Prostate gland (tissue), 2 donors: Measurements from ENCODE around the gene RAB3C. TPM values are rescaled to one million over a fixed set of nuclear protein-coding genes. Genes with fewer than 3 reads are reported as not detected.

ENCODE experiments used
- DNase-seq: peaks from one replicate; pipeline ENCODE4 v3.0.0-alpha.2; 2019; ENCODE audit warnings: low spot score
- H3K27ac ChIP-seq, 2 donors: fragments of 200-600 bp; sonication (generic); 2 replicates each; pipeline ENCODE4 v1.5.1; 2017 to 2019
- H3K27me3 ChIP-seq: fragments of 200-600 bp; sonication (generic); replicated peaks from 2 replicates; pipeline ENCODE4 v1.5.1; 2019; ENCODE audit not compliant: insufficient read depth
- H3K36me3 ChIP-seq, 2 donors: fragments of 200-600 bp; sonication (generic); 1 replicate in 1 of 2; 2 replicates in 1 of 2; pipeline versions ENCODE4 v1.5.1 to v1.8.1; 2017 to 2019
- H3K4me1 ChIP-seq: fragments of 200-600 bp; sonication (generic); replicated peaks from 2 replicates; pipeline ENCODE4 v1.5.1; 2019
- H3K4me3 ChIP-seq, 2 donors: fragments of 200-600 bp; sonication (generic); 2 replicates each; pipeline ENCODE4 v1.5.1; 2017 to 2019
- H3K9me3 ChIP-seq: fragments of 200-600 bp; sonication (generic); 2 replicates; pipeline ENCODE4 v1.5.1; 2017
- POLR2A ChIP-seq: fragments of 450-650 bp; IDR thresholded peaks from one replicate; pipeline ENCODE4 v1.6.1; 2016; ENCODE audit warnings: antibody characterized with exemption, mild to moderate bottlenecking
- POLR2AphosphoS5 ChIP-seq: sonication (generic); formaldehyde crosslinking; IDR thresholded peaks from one replicate; pipeline ENCODE4 v1.6.1; 2017; ENCODE audit warnings: antibody characterized with exemption
- WGBS: methylation state at CpG from one replicate; pipeline ENCODE4 v1.1.5; 2018; 5-methylcytosine and 5-hydroxymethylcytosine counted together
- intact Hi-C: fragments of 100-400 bp; cut with DNase I; formaldehyde crosslinking; loops from one replicate; pipeline ENCODE4 v1.14.2; 2022
- total RNA-seq, 2 donors: library from RNA; depleted of rRNA; stranded (reverse); fragments of >200 nt; gene quantifications; one replicate each; pipeline ENCODE4 v1.1.0, GENCODE V29; 2016
- TF ChIP-seq, protein P1 (sequence below), 4 experiments: fragments of 200-600 bp in 2 of 4; fragments of 450-650 bp in 2 of 4; sonication (generic) in 2 of 4; IDR thresholded peaks; 1 replicate in 3 of 4; 2 replicates in 1 of 4; pipeline ENCODE4 v1.5.1; 2016 to 2019; ENCODE audit warnings: antibody characterized with exemption in 4 of 4, mild to moderate bottlenecking in 2 of 4, moderate library complexity in 2 of 4

Gene RAB3C
- total RNA-seq, 2 donors from 2014 or later = 0.45 TPM; not detected in 1

DNA sequence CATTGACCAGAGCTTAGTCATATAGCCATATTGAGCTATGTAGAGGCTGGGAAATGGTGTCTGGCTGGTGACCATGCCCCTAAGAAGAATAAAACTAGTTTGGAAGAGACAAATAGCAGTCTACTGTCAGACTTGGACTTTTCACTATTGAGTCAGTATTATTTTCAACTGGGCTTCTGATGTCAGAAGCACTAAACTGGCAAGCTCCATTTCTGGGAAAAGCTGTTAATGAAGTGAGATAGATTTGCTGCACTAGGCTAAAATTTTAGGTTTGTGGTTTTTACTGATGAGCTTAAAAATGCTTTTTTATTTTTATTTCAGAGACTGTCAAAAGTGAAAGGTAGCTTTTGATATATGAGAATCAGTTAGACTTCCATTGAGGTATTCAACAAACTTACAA lies 220.2 kb downstream of the RAB3C start:
- Histone ChIP-seq H3K4me3 (no peak overlapping the region), H3K27ac (no peak overlapping the region), H3K36me3 (no peaks in the 10 kb centered on the region), H3K27me3 (no peaks in the 10 kb centered on the region), H3K4me1 (no peaks in the 10 kb centered on the region), H3K9me3 (no peaks in the 10 kb centered on the region)
- no peak for DNase-seq
- TF ChIP-seq, protein P1, sequence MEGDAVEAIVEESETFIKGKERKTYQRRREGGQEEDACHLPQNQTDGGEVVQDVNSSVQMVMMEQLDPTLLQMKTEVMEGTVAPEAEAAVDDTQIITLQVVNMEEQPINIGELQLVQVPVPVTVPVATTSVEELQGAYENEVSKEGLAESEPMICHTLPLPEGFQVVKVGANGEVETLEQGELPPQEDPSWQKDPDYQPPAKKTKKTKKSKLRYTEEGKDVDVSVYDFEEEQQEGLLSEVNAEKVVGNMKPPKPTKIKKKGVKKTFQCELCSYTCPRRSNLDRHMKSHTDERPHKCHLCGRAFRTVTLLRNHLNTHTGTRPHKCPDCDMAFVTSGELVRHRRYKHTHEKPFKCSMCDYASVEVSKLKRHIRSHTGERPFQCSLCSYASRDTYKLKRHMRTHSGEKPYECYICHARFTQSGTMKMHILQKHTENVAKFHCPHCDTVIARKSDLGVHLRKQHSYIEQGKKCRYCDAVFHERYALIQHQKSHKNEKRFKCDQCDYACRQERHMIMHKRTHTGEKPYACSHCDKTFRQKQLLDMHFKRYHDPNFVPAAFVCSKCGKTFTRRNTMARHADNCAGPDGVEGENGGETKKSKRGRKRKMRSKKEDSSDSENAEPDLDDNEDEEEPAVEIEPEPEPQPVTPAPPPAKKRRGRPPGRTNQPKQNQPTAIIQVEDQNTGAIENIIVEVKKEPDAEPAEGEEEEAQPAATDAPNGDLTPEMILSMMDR (IDR thresholded peaks at IDR 0.05) = no peak
- TF ChIP-seq POLR2AphosphoS5 (no peak), POLR2A (no peak)
- intact Hi-C loops = no loop called here

DNA sequence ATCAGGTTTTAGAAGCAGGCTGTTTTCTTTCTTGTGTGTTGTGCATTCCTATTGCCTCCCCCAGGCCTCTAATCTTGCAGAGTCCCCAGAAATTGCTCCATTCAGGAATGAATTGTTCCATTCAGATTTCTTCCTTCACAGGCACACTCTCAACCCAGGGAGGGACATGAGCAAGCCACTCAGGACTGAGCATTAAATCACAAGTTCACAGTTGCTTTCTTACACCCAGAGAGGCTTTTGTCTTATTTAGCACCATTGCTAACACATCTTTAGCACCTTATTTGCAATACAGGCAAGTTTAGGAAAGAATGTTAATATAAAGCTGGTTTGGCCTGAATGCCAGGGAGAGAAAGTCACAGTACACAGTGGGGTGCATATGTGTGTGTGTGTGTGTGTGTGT lies 221.4 kb downstream of the RAB3C start:
- no peak overlapping the region for H3K27ac ChIP-seq
- intact Hi-C loops = no loop called here
- no peak for DNase-seq
- H3K36me3 ChIP-seq = no peaks in the 10 kb centered on the region
- no peak overlapping the region for H3K4me3 ChIP-seq
- TF ChIP-seq POLR2AphosphoS5 (no peak), POLR2A (no peak)
- TF ChIP-seq, protein P1 (IDR thresholded peaks at IDR 0.05) = no peak
- H3K27me3 ChIP-seq = no peaks in the 10 kb centered on the region
- no peaks in the 10 kb centered on the region for H3K4me1 ChIP-seq
- no peaks in the 10 kb centered on the region for H3K9me3 ChIP-seq

- Histone ChIP-seq H3K4me3 (no peak overlapping the region), H3K9me3 (no peaks in the 10 kb centered on the region), H3K27ac (no peak overlapping the region), H3K27me3 (no peaks in the 10 kb centered on the region), H3K4me1 (no peaks in the 10 kb centered on the region), H3K36me3 (no peaks in the 10 kb centered on the region)
- intact Hi-C loops = no loop called here
- 9% methylated on average over 1 of the region's 1 CpG for WGBS
- TF ChIP-seq POLR2AphosphoS5 = no peak
- TF ChIP-seq, protein P1 (IDR thresholded peaks at IDR 0.05) = no peak
- no peak for TF ChIP-seq POLR2A
- peak; percentile 16 for DNase-seq
These were observed 227.2 kb downstream of the RAB3C start for GRCh38 chr5:58810086-58810485.

GRCh38 chr5:58813855-58814254 lies 231.0 kb downstream of the RAB3C start:
- Histone ChIP-seq H3K27me3 (no peaks in the 10 kb centered on the region), H3K4me1 (no peaks in the 10 kb centered on the region), H3K9me3 (no peaks in the 10 kb centered on the region), H3K27ac (no peak overlapping the region), H3K4me3 (no peak overlapping the region), H3K36me3 (no peaks in the 10 kb centered on the region)
- intact Hi-C loops = no loop called here
- DNase-seq = no peak
- 93% methylated on average over 3 of the region's 3 CpGs for WGBS
- no peak for TF ChIP-seq POLR2AphosphoS5
- TF ChIP-seq, protein P1 (IDR thresholded peaks at IDR 0.05) = no peak
- TF ChIP-seq POLR2A = no peak

DNA sequence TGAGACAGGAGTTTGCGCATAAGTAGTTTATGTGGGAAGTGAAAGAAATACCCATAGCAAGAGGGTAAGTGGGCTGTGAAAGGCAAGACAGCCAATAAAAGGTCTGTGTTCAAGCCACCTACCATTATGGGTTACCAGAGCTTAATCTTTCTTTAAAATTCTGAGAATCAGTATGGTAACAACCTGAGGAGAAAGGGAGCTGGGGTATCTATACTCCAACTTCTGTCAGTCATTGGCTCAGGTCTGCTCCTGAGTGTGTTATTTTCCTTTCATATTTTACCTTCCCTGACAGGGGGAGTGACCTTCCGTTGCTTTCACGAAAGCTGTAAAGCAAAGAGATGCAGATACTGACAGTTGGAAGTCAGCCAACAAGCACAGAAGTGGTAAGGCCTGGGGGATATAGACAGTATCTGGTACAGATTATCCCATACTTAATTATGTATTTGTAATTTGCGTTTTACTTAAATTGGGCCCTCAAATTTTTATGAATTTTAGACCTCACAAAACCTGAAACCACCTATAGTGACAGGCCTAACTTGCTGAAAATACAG lies 233.4 kb downstream of the RAB3C start:
- DNase-seq = no peak
- no peak overlapping the region for H3K27ac ChIP-seq
- H3K27me3 ChIP-seq = no peaks in the 10 kb centered on the region
- H3K4me3 ChIP-seq = no peak overlapping the region
- H3K9me3 ChIP-seq = no peaks in the 10 kb centered on the region
- no peaks in the 10 kb centered on the region for H3K36me3 ChIP-seq
- 75% methylated on average over 4 of the region's 4 CpGs for WGBS
- H3K4me1 ChIP-seq = no peaks in the 10 kb centered on the region
- TF ChIP-seq, protein P1 (IDR thresholded peaks at IDR 0.05) = no peak
- no peak for TF ChIP-seq POLR2A
- no peak for TF ChIP-seq POLR2AphosphoS5
- intact Hi-C loops = no loop called here
